Astrocyte (in vitro differentiated cells and primary cell): ENCODE data around the gene LMF1. TPM values are rescaled to one million over a fixed set of nuclear protein-coding genes. Genes with fewer than 3 reads are reported as not detected.

ENCODE experiments used
- DNase-seq: peaks from one replicate; pipeline ENCODE4 v3.0.0-alpha.2; 2010; ENCODE audit warnings: low read depth
- FAIRE-seq: peaks from 2 replicates; lab custom pipeline; 2011; peaks lifted over from hg19 to GRCh38; lab: Jason Lieb, UNC
- H2AFZ ChIP-seq: 2 replicates; pipeline ENCODE4 v1.6.0; 2012; ENCODE audit warnings: low read depth, low read length, inconsistent platforms
- H3K27ac ChIP-seq: 2 replicates; pipeline ENCODE4 v1.5.1; 2011; ENCODE audit warnings: low read depth, low read length, inconsistent platforms
- H3K27me3 ChIP-seq: 2 replicates; pipeline ENCODE4 v1.6.0; 2011; ENCODE audit warnings: low read length, inconsistent platforms; ENCODE audit not compliant: insufficient read depth
- H3K36me3 ChIP-seq: 2 replicates; pipeline ENCODE4 v1.5.1; 2011; ENCODE audit warnings: low read length, inconsistent platforms; ENCODE audit not compliant: insufficient read depth
- H3K4me1 ChIP-seq: 2 replicates; pipeline ENCODE4 v1.5.1; 2011; ENCODE audit warnings: low read length, inconsistent platforms; ENCODE audit not compliant: insufficient read depth
- H3K4me2 ChIP-seq: 2 replicates; pipeline ENCODE4 v1.6.0; 2012; ENCODE audit warnings: low read length, inconsistent platforms
- H3K4me3 ChIP-seq: 2 replicates; pipeline ENCODE4 v1.5.1; 2011; ENCODE audit warnings: low read depth, mild to moderate bottlenecking, low read length, inconsistent platforms; ENCODE audit not compliant: insufficient read depth
- H3K79me2 ChIP-seq: 2 replicates; pipeline ENCODE4 v1.6.0; 2012; ENCODE audit warnings: mild to moderate bottlenecking, low read length, inconsistent platforms; ENCODE audit not compliant: insufficient read depth
- H3K9ac ChIP-seq: 2 replicates; pipeline ENCODE4 v1.6.0; 2012; ENCODE audit warnings: mild to moderate bottlenecking, low read length, inconsistent platforms
- H3K9me3 ChIP-seq: 2 replicates; pipeline ENCODE4 v1.5.1; 2012; ENCODE audit warnings: low read depth, mild to moderate bottlenecking, low read length, inconsistent platforms; ENCODE audit not compliant: insufficient read depth
- H4K20me1 ChIP-seq: 2 replicates; pipeline ENCODE4 v1.6.0; 2012; ENCODE audit warnings: low read length, inconsistent platforms; ENCODE audit not compliant: insufficient read depth
- H3K27ac Mint-ChIP-seq: one replicate; pipeline ENCODE4 v1.8.0; 2021; ENCODE audit warnings: mild to moderate bottlenecking, mixed read lengths; ENCODE audit not compliant: unreplicated experiment
- H3K27me3 Mint-ChIP-seq: one replicate; pipeline ENCODE4 v1.8.0; 2021; ENCODE audit warnings: low read depth, mixed read lengths; ENCODE audit not compliant: unreplicated experiment
- H3K36me3 Mint-ChIP-seq: one replicate; pipeline ENCODE4 v1.8.0; 2021; ENCODE audit warnings: low read depth, mixed read lengths; ENCODE audit not compliant: unreplicated experiment
- H3K4me1 Mint-ChIP-seq: one replicate; pipeline ENCODE4 v1.8.0; 2021; ENCODE audit warnings: low read depth, mixed read lengths; ENCODE audit not compliant: unreplicated experiment
- H3K4me3 Mint-ChIP-seq: one replicate; pipeline ENCODE4 v1.8.0; 2021; ENCODE audit warnings: mild to moderate bottlenecking, moderate library complexity, mixed read lengths; ENCODE audit not compliant: unreplicated experiment
- H3K9me3 Mint-ChIP-seq: one replicate; pipeline ENCODE4 v1.8.0; 2021; ENCODE audit warnings: mild to moderate bottlenecking, mixed read lengths; ENCODE audit not compliant: unreplicated experiment
- CTCF ChIP-seq: IDR thresholded peaks from 2 replicates; pipeline ENCODE4 v1.5.1; 2011; ENCODE audit warnings: low read depth, mild to moderate bottlenecking, inconsistent platforms, low read length, moderate library complexity; ENCODE audit not compliant: insufficient read depth
- EZH2 ChIP-seq: IDR thresholded peaks from 2 replicates; pipeline ENCODE4 v1.6.1; 2012; ENCODE audit warnings: mild to moderate bottlenecking, low read length, inconsistent platforms; ENCODE audit not compliant: insufficient read depth
- total RNA-seq: library from RNA; stranded (reverse); gene quantifications from 2 replicates; pipeline ENCODE4 v1.2.1, GENCODE V29; 2021

LMF1 gene
- total RNA-seq, 1 donor from 2014 or later: 12.6 TPM

DNA sequence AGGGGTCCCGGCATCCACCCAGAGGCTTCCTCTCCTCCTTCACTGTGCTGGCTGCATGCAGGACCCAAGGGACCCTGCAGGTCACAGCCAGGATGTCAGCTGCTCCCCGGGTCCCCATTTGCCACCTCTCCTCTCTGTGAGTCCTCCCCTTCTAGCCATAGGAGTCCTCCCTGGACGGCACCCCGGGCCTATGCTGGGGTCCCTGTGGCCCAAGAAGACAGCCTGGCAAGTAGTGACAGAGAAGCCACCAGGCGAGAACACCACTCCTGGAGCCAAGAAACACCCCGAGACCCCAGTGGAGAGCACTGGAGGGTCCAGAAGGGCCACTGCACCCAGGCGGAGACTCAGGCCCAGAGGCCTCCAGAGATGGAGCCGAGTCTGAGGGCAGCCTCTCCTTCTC, 44.1 kb downstream of the LMF1 start:
- Mint-ChIP-seq H3K9me3 (peaks cover 6% of the 10 kb centered on the region), H3K36me3 (peaks cover 22% of the 10 kb centered on the region), H3K27me3 (peaks cover 5% of the 10 kb centered on the region), H3K4me3 (no peak overlapping the region), H3K27ac (no peak overlapping the region), H3K4me1 (no peaks in the 10 kb centered on the region)
- no peak for FAIRE-seq
- no peak for DNase-seq
- H3K9me3 ChIP-seq: peaks cover 5% of the 10 kb centered on the region
- H3K4me3 ChIP-seq: no peak overlapping the region
- no peak overlapping the region for H3K27ac ChIP-seq
- H3K79me2 ChIP-seq: no peaks in the 10 kb centered on the region
- no peaks in the 10 kb centered on the region for H4K20me1 ChIP-seq
- no peak overlapping the region for H2AFZ ChIP-seq
- H3K4me2 ChIP-seq: no peak overlapping the region
- TF ChIP-seq CTCF: no peak
- TF ChIP-seq EZH2: no peak
- H3K9ac ChIP-seq: no peak overlapping the region
- no peaks in the 10 kb centered on the region for H3K4me1 ChIP-seq
- no peaks in the 10 kb centered on the region for H3K27me3 ChIP-seq
- no peaks in the 10 kb centered on the region for H3K36me3 ChIP-seq

- Histone ChIP-seq H3K4me1 (peaks cover 5% of the 10 kb centered on the region), H3K9ac (no peak overlapping the region), H3K27ac (no peak overlapping the region), H3K4me2 (no peak overlapping the region), H2AFZ (no peak overlapping the region), H3K9me3 (peaks cover 5% of the 10 kb centered on the region), H3K36me3 (no peaks in the 10 kb centered on the region), H4K20me1 (peaks cover 4% of the 10 kb centered on the region), H3K4me3 (no peak overlapping the region), H3K27me3 (no peaks in the 10 kb centered on the region), H3K79me2 (no peaks in the 10 kb centered on the region)
- peaks cover 5% of the 10 kb centered on the region for H3K27me3 Mint-ChIP-seq
- H3K4me3 Mint-ChIP-seq: no peak overlapping the region
- no peak for FAIRE-seq
- peaks cover 10% of the 10 kb centered on the region for H3K4me1 Mint-ChIP-seq
- H3K36me3 Mint-ChIP-seq: peaks cover 24% of the 10 kb centered on the region
- H3K9me3 Mint-ChIP-seq: peaks cover 6% of the 10 kb centered on the region
- no peak overlapping the region for H3K27ac Mint-ChIP-seq
- no peak for DNase-seq
- TF ChIP-seq CTCF (no peak), EZH2 (no peak)
Observed at GRCh38 chr16:924806-925205, 46.0 kb downstream of the LMF1 start.

DNA sequence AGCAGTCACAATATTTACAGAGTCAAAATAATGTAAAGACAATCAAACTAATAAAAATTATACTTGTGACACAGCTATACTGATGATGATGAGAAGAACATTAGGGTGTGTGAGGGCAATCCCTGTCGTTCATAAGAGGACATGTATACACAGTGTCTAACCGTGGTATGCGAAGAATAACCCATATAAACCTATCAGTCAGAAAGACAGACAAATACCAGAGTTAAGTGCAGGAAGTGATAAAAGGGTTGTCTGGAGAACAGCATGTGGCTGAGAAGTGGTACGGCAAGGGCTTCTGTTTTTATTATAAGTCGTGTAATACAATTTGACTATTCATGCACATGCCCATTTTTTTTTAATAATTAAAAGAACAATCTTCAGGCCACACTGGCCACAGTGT, 46.7 kb downstream of the LMF1 start:
- H3K27me3 ChIP-seq: no peaks in the 10 kb centered on the region
- H3K9me3 ChIP-seq: peaks cover 5% of the 10 kb centered on the region
- no peaks in the 10 kb centered on the region for H3K79me2 ChIP-seq
- H3K9ac ChIP-seq: no peak overlapping the region
- H3K36me3 Mint-ChIP-seq: peaks cover 24% of the 10 kb centered on the region
- peaks cover 5% of the 10 kb centered on the region for H3K4me1 ChIP-seq
- no peak overlapping the region for H3K4me3 Mint-ChIP-seq
- H4K20me1 ChIP-seq: peaks cover 4% of the 10 kb centered on the region
- DNase-seq (no peak), FAIRE-seq (no peak)
- no peak overlapping the region for H3K4me3 ChIP-seq
- no peak overlapping the region for H3K4me2 ChIP-seq
- peaks cover 6% of the 10 kb centered on the region for H3K9me3 Mint-ChIP-seq
- no peak overlapping the region for H3K27ac Mint-ChIP-seq
- no peak overlapping the region for H3K27ac ChIP-seq
- peaks cover 11% of the 10 kb centered on the region for H3K4me1 Mint-ChIP-seq
- TF ChIP-seq CTCF (no peak), EZH2 (no peak)
- H2AFZ ChIP-seq: no peak overlapping the region
- H3K36me3 ChIP-seq: no peaks in the 10 kb centered on the region
- peaks cover 2% of the 10 kb centered on the region for H3K27me3 Mint-ChIP-seq
